Ishikawa (cell line): Measurements from ENCODE around the gene GINS2.

ENCODE experiments used
- CEBPB ChIP-seq: IDR thresholded peaks from 2 replicates; pipeline ENCODE4 v1.6.1; 2012
- CREB1 ChIP-seq: IDR thresholded peaks from 2 replicates; pipeline ENCODE4 v1.6.1; 2012; ENCODE audit warnings: low read depth
- EP300 ChIP-seq: IDR thresholded peaks from 2 replicates; pipeline ENCODE4 v1.6.1; 2012; ENCODE audit warnings: borderline replicate concordance
- FOXM1 ChIP-seq: IDR thresholded peaks from 2 replicates; pipeline ENCODE4 v1.6.1; 2012; ENCODE audit warnings: low read depth, borderline replicate concordance
- NFIC ChIP-seq: IDR thresholded peaks from 2 replicates; pipeline ENCODE4 v1.6.1; 2012
- RAD21 ChIP-seq: IDR thresholded peaks from 2 replicates; pipeline ENCODE4 v1.6.1; 2012; ENCODE audit warnings: low read depth
- TAF1 ChIP-seq: IDR thresholded peaks from 2 replicates; pipeline ENCODE4 v1.6.1; 2012; ENCODE audit warnings: low read depth, mild to moderate bottlenecking
- TEAD4 ChIP-seq: IDR thresholded peaks from 2 replicates; pipeline ENCODE4 v1.6.1; 2012
- YY1 ChIP-seq: IDR thresholded peaks from 2 replicates; pipeline ENCODE4 v1.6.1; 2012; ENCODE audit warnings: low read depth
- TF ChIP-seq, protein P1 (sequence below): IDR thresholded peaks from 2 replicates; pipeline ENCODE4 v1.6.1; 2012
- TF ChIP-seq, protein P2 (sequence below): IDR thresholded peaks from 2 replicates; pipeline ENCODE4 v1.6.1; 2012
- TF ChIP-seq, protein P3 (sequence below): IDR thresholded peaks from 2 replicates; pipeline ENCODE4 v1.6.1; 2012; ENCODE audit warnings: low read depth, mild to moderate bottlenecking

DNA sequence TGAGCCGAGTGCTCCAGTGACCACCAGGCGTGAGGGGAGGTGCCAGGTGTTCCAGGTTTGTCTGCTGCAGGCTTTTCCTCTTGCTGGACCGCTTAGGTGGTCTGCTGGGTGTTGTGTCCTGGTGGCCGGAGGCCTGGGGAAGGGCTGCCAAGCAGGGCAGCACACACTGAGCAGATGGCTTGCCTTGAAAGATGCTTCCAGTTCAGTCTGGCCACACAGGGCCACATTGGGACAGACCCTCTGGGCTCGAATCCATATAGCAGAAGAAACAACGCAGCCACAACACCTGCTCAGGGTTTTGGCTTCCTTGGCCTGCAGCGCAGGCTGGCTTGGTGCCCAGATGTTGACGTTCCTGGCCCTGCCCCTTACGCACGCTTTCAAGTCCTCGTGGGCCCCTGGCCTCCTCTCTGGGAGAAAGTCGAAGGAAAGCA lies 24.8 kb downstream of the GINS2 start:
- TF ChIP-seq CREB1 (no peak), CEBPB (no peak), TEAD4 (no peak), RAD21 (no peak), TAF1 (no peak), YY1 (no peak), EP300 (no peak), NFIC (no peak), FOXM1 (no peak)
- TF ChIP-seq, protein P1, sequence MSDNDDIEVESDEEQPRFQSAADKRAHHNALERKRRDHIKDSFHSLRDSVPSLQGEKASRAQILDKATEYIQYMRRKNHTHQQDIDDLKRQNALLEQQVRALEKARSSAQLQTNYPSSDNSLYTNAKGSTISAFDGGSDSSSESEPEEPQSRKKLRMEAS = no peak
- TF ChIP-seq, protein P2, sequence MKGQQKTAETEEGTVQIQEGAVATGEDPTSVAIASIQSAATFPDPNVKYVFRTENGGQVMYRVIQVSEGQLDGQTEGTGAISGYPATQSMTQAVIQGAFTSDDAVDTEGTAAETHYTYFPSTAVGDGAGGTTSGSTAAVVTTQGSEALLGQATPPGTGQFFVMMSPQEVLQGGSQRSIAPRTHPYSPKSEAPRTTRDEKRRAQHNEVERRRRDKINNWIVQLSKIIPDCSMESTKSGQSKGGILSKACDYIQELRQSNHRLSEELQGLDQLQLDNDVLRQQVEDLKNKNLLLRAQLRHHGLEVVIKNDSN = no peak
- TF ChIP-seq, protein P3, sequence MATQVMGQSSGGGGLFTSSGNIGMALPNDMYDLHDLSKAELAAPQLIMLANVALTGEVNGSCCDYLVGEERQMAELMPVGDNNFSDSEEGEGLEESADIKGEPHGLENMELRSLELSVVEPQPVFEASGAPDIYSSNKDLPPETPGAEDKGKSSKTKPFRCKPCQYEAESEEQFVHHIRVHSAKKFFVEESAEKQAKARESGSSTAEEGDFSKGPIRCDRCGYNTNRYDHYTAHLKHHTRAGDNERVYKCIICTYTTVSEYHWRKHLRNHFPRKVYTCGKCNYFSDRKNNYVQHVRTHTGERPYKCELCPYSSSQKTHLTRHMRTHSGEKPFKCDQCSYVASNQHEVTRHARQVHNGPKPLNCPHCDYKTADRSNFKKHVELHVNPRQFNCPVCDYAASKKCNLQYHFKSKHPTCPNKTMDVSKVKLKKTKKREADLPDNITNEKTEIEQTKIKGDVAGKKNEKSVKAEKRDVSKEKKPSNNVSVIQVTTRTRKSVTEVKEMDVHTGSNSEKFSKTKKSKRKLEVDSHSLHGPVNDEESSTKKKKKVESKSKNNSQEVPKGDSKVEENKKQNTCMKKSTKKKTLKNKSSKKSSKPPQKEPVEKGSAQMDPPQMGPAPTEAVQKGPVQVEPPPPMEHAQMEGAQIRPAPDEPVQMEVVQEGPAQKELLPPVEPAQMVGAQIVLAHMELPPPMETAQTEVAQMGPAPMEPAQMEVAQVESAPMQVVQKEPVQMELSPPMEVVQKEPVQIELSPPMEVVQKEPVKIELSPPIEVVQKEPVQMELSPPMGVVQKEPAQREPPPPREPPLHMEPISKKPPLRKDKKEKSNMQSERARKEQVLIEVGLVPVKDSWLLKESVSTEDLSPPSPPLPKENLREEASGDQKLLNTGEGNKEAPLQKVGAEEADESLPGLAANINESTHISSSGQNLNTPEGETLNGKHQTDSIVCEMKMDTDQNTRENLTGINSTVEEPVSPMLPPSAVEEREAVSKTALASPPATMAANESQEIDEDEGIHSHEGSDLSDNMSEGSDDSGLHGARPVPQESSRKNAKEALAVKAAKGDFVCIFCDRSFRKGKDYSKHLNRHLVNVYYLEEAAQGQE = no peak
